ENCODE results near the gene LRBA. TPM values are rescaled to one million over a fixed set of nuclear protein-coding genes. Genes with fewer than 3 reads are reported as not detected.

LRBA gene
- total and polyA plus RNA-seq, 9 of the 15 experiments (the other 6 are each of a cell fraction or from before 2014, with no cell fraction given) = 24.2 to 88.7 (median 59.7) TPM

GRCh38 chr4:150384249-150384648 lies 630.8 kb downstream of the LRBA start:
- Histone ChIP-seq H3K27ac (ENCODE audit: extremely low read depth, low read depth, low read length) (no peak overlapping the region), H3K36me3 (ENCODE audit: control insufficient read depth, insufficient read depth, low read length) (no peaks in the 10 kb centered on the region), H3K9me1 (ENCODE audit: control insufficient read depth, insufficient read depth, low read length) (no peaks in the 10 kb centered on the region), H2AFZ (ENCODE audit: low read depth, low read length) (no peak overlapping the region), H3K4me2 (ENCODE audit: insufficient read depth, low read length) (no peak overlapping the region), H3K27me3 (ENCODE audit: control insufficient read depth in 2 of 2, insufficient read depth in 2 of 2, low read length in 2 of 2) (no peaks in the 10 kb centered on the region), H4K20me1 (replicated peaks; ENCODE audit: control insufficient read depth, insufficient read depth, low read length) (no peaks in the 10 kb centered on the region), H3K9me3 (replicated peaks; ENCODE audit: control insufficient read depth, insufficient read depth, low read depth, low read length) (no peaks in the 10 kb centered on the region), H3K9ac (ENCODE audit: insufficient read depth in 1 of 2, low read depth in 2 of 2, low read length in 2 of 2) (no peak overlapping the region), H3K79me2 (ENCODE audit: control insufficient read depth, insufficient read depth, low read length) (no peaks in the 10 kb centered on the region), H3K4me3 (no peak overlapping the region), H3K4me1 (replicated peaks in 1 of 2; ENCODE audit: control insufficient read depth in 2 of 2, insufficient read depth in 2 of 2, low read length in 2 of 2) (peaks cover 0 to 3% of the 10 kb centered on the region in 2 experiments; a peak in 1 of 5 replicates)
- no peak for ATAC-seq
- WGBS (ENCODE audit: insufficient coverage, low coverage, missing lambda C conversion rate) = 70% methylated on average over 4 of the region's 4 CpGs
- TF ChIP-seq TOE1 (IDR thresholded peaks at IDR 0.05; ENCODE audit: borderline replicate concordance) (no peak), TOE1 (CRISPR knock-in tag; IDR thresholded peaks at IDR 0.05; ENCODE audit: borderline replicate concordance, low read depth) (no peak), LARP7 (IDR thresholded peaks at IDR 0.05) (no peak), ELF2 (CRISPR knock-in tag; IDR thresholded peaks at IDR 0.05) (no peak), JUN (IDR thresholded peaks at IDR 0.05; ENCODE audit: borderline replicate concordance, low read depth, low read length) (no peak), JUN (CRISPR knock-in tag; IDR thresholded peaks at IDR 0.05; ENCODE audit: borderline replicate concordance) (no peak), ESRRA (IDR thresholded peaks at IDR 0.05; ENCODE audit: borderline replicate concordance, low read depth) (no peak), TGIF2 (CRISPR knock-in tag; IDR thresholded peaks at IDR 0.05) (no peak), ZNF444 (CRISPR knock-in tag; IDR thresholded peaks at IDR 0.05) (no peak), MCM3 (IDR thresholded peaks at IDR 0.05) (no peak), ZNF274 (IDR thresholded peaks at IDR 0.05; ENCODE audit: borderline replicate concordance, low read depth, low read length) (no peak)
- DNase-seq (ENCODE audit: extremely low read depth in 1 of 4, low spot score in 3 of 4) = no peak
- in situ Hi-C loops (cut with MboI) = no loop called here
- FAIRE-seq = no peak
- intact Hi-C loops (cut with micrococcal nuclease) = no loop called here
- POLR2A ChIA-PET = no interaction called here
- no TSS peak for BruUV-seq (replicated peaks)
- CTCF ChIA-PET (ENCODE audit: low intra/inter-chr PET ratio) = no interaction called here

All from K562 (cell line).